ENCODE results near the gene AXDND1.

Gene AXDND1

DNA sequence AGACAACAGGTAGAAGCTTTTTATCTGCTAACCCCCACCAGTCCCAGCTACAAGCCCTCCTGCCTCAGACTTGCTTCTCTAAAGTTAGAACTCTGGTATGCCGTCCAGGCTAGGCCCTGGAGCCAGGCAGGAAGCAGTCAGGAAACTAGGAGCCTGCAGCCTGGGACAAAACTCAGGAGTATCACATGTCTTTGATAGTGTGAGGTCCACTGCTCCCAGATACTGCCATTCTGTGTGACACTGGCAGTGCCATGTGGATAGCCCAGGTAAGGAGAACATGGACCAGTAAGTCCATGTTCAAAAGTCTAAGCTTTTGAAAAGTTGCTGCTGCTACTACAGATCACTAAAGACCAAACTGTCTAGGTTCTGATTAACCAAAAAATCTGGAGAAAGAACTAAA, 164.6 kb downstream of the AXDND1 start:
- DNase-seq (ENCODE audit: insufficient read length, low spot score) (no peak), FAIRE-seq (no peak)
- TF ChIP-seq, protein P1, sequence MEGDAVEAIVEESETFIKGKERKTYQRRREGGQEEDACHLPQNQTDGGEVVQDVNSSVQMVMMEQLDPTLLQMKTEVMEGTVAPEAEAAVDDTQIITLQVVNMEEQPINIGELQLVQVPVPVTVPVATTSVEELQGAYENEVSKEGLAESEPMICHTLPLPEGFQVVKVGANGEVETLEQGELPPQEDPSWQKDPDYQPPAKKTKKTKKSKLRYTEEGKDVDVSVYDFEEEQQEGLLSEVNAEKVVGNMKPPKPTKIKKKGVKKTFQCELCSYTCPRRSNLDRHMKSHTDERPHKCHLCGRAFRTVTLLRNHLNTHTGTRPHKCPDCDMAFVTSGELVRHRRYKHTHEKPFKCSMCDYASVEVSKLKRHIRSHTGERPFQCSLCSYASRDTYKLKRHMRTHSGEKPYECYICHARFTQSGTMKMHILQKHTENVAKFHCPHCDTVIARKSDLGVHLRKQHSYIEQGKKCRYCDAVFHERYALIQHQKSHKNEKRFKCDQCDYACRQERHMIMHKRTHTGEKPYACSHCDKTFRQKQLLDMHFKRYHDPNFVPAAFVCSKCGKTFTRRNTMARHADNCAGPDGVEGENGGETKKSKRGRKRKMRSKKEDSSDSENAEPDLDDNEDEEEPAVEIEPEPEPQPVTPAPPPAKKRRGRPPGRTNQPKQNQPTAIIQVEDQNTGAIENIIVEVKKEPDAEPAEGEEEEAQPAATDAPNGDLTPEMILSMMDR (IDR thresholded peaks at IDR 0.05; ENCODE audit: insufficient read depth, missing control alignments): no peak

DNA sequence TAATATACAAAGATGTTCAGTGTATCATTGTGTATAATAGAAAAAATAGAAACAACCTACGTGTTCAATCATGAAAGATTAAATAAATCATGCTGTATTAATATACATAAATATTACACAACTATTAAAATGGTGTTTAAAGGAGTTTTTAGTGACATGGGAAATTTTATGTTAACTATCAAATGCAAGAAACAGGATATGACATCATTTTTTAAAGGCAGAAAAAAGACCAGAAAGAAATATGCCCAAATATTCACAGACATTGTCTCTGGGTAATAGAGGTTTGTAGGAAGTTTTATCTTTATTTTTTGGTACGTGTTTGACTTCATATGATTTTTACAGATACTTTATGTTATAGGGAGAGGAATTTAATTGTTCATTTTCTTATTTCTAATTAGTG, 176.0 kb downstream of the AXDND1 start:
- TF ChIP-seq, protein P1 (IDR thresholded peaks at IDR 0.05; ENCODE audit: insufficient read depth, missing control alignments): no peak
- no peak for FAIRE-seq
- no peak for DNase-seq (ENCODE audit: insufficient read length, low spot score)

DNA sequence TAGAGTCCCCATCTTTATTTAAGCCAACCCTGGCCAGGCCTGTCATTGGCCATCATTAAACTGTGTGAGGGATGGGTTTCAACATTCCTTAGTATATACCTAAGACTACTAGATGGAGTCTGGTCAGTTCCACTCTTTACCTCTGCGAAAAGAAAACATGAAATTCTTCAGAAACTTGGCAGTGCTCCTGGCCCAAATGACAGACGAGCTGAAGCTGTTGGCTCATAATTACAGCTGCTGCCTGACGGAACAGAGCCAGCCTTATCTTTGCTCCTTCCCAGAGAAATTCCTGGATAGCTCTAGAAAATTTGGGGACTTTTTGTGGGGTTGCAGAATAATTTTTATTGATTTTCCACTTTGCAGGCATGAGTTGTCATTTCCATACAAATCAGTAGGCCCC, 179.6 kb downstream of the AXDND1 start:
- DNase-seq (ENCODE audit: insufficient read length, low spot score): no peak
- TF ChIP-seq, protein P1 (IDR thresholded peaks at IDR 0.05; ENCODE audit: insufficient read depth, missing control alignments): no peak
- no peak for FAIRE-seq

DNA sequence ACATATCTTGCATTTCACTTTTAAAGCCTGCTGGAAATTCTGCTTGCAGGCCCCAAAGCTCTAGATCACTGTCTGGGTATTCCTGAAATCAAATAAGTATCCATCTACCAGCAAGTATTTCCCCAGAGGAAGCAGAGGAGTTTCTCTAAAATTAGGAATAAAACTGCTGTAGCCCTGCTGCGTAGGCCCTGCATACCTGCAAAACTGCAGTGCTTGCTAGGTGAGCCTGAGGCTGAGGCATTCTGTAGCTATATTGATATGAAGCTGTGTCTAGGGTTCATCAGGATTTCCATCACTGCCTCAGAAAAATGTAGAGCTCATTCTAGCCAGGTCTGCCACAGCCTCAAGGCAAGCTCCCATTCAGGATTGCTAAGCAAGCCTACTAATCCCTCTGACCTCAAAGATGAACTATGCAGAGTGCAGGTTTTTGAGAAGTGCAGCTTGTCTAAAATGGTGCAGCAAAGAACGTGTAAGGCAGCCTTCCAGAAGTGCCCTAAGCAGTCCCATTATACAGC, 181.3 kb downstream of the AXDND1 start:
- TF ChIP-seq, protein P1 (IDR thresholded peaks at IDR 0.05; ENCODE audit: insufficient read depth, missing control alignments): no peak
- DNase-seq (ENCODE audit: insufficient read length, low spot score): no peak
- FAIRE-seq: no peak

DNA sequence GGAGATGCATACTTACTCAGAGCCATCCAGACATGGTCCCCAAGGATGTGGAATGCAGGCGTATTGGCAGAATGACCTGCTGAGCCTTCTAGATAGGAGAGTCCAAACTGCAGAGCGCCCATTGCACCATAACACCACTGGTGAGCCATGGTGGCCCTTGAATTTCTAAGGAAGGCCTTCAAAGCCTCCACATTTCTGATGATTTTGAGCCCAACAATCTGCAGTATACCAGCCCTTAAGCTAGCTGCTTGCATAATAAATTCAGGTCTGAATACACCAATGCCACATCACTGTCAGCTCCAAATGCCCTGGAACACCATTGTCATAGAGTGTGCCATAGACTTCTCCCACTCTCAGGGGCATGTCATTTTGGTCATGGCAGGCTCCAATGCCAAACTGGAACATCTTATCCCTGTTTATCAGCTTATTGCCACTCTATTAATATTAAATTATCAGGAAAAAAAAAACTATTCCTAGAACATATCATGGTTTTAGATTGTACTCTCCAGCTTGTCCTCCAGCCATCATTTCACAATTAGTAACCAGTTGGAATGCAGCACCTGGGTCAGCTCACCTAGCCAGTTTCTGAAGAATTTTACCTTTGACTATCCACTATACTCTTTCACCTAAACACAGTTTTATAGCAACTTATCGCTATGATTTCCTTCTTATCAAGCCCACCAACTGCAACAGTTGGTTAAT, 183.0 kb downstream of the AXDND1 start:
- TF ChIP-seq, protein P1 (IDR thresholded peaks at IDR 0.05; ENCODE audit: insufficient read depth, missing control alignments): no peak
- DNase-seq (ENCODE audit: insufficient read length, low spot score) (no peak), FAIRE-seq (no peak)

DNA sequence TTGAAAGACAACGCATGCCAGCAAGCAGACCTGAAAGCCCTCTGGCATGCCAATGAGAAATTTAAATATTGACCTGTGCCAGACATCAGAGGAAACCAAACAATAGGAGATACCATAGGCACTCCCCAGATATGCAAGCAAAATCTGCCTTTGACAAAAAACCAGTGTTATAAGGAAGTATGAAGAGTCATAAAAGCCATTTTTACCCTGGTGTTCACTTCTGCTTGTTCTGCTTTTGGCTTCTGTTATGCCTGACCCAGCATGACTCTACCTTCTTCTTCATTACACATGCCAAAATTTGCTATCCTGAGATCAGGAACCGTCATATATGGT, 183.6 kb downstream of the AXDND1 start:
- TF ChIP-seq, protein P1 (IDR thresholded peaks at IDR 0.05; ENCODE audit: insufficient read depth, missing control alignments): no peak
- FAIRE-seq (no peak), DNase-seq (ENCODE audit: insufficient read length, low spot score) (no peak)
